GM23338 (cell line): ENCODE measurements around the gene KLK1. TPM values are rescaled to one million over a fixed set of nuclear protein-coding genes. Genes with fewer than 3 reads are reported as not detected.
A peak's percentile ranks its signal among the peaks of the same experiment; 100 is the strongest.

Experiments used
- ATAC-seq: fragments of 200-7000 bp; cut with Tn5 transposase; 3 replicates; pipeline ENCODE4 v1.9.1; 2020
- DNase-seq: peaks from one replicate; pipeline ENCODE4 v3.0.0-alpha.2; 2015; ENCODE audit warnings: low spot score
- H2AFZ ChIP-seq: fragments of 200-600 bp; sonication (generic); 2 replicates; pipeline ENCODE4 v1.8.0; 2016; ENCODE audit warnings: antibody characterized with exemption, mild to moderate bottlenecking, moderate library complexity
- H3F3A ChIP-seq: fragments of 200-600 bp; sonication (generic); replicated peaks from 2 replicates; pipeline ENCODE4 v1.8.0; 2017; ENCODE audit warnings: antibody characterized with exemption, mixed run types, low read depth
- H3K27ac ChIP-seq: fragments of 200-600 bp; sonication (generic); 2 replicates; pipeline ENCODE4 v1.6.1; 2016; ENCODE audit warnings: low read depth
- H3K27me3 ChIP-seq: fragments of 200-600 bp; sonication (generic); 2 replicates; pipeline ENCODE4 v1.8.0; 2016; ENCODE audit warnings: mild to moderate bottlenecking, mixed run types, moderate library complexity; ENCODE audit not compliant: insufficient read depth
- H3K36me3 ChIP-seq: fragments of 200-600 bp; sonication (generic); 2 replicates; pipeline ENCODE4 v1.8.0; 2016; ENCODE audit warnings: mild to moderate bottlenecking; ENCODE audit not compliant: insufficient read depth
- H3K4me1 ChIP-seq: fragments of 200-600 bp; sonication (generic); 2 replicates; pipeline ENCODE4 v1.8.0; 2016; ENCODE audit warnings: mild to moderate bottlenecking, moderate library complexity; ENCODE audit not compliant: insufficient read depth
- H3K4me2 ChIP-seq: fragments of 200-600 bp; sonication (generic); 2 replicates; pipeline ENCODE4 v1.7.1; 2017; ENCODE audit warnings: mixed run types
- H3K4me3 ChIP-seq: fragments of 200-600 bp; sonication (generic); 2 replicates; pipeline ENCODE4 v1.6.1; 2016; ENCODE audit warnings: mixed run types
- H3K79me2 ChIP-seq: fragments of 200-600 bp; sonication (generic); replicated peaks from 2 replicates; pipeline ENCODE4 v1.8.0; 2017; ENCODE audit warnings: mild to moderate bottlenecking; ENCODE audit not compliant: insufficient read depth
- H3K9me2 ChIP-seq: fragments of 200-600 bp; sonication (generic); 2 replicates; pipeline ENCODE4 v1.8.0; 2017; ENCODE audit not compliant: insufficient read depth
- H4K20me1 ChIP-seq: fragments of 200-600 bp; sonication (generic); replicated peaks from 2 replicates; pipeline ENCODE4 v1.8.0; 2017; ENCODE audit warnings: mild to moderate bottlenecking; ENCODE audit not compliant: insufficient read depth
- H3K27ac Mint-ChIP-seq: 2 replicates; pipeline ENCODE4 v1.8.0; 2020; ENCODE audit warnings: inconsistent platforms, mild to moderate bottlenecking, moderate library complexity, mixed read lengths
- H3K27me3 Mint-ChIP-seq: 3 replicates; pipeline ENCODE4 v1.8.0; 2022; ENCODE audit warnings: low read depth, mild to moderate bottlenecking, moderate library complexity, mixed read lengths, inconsistent platforms; ENCODE audit not compliant: insufficient read depth, poor library complexity
- H3K36me3 Mint-ChIP-seq: 3 replicates; pipeline ENCODE4 v1.8.0; 2021; ENCODE audit warnings: low read depth, mild to moderate bottlenecking, inconsistent platforms, moderate library complexity, mixed read lengths
- H3K4me1 Mint-ChIP-seq: 3 replicates; pipeline ENCODE4 v1.8.0; 2020; ENCODE audit warnings: mild to moderate bottlenecking, inconsistent platforms, mixed read lengths
- H3K4me3 Mint-ChIP-seq: 3 replicates; pipeline ENCODE4 v1.8.0; 2021; ENCODE audit warnings: moderate library complexity, mild to moderate bottlenecking, inconsistent platforms, mixed read lengths
- H3K9me3 Mint-ChIP-seq: 3 replicates; pipeline ENCODE4 v1.8.0; 2020; ENCODE audit warnings: moderate library complexity, mild to moderate bottlenecking, inconsistent platforms, mixed read lengths
- CTCF ChIP-seq, 2 experiments: fragments of 200-600 bp in 1 of 2; sonication (generic) in 1 of 2; conservative IDR thresholded peaks; 2 replicates each; pipeline versions ENCODE4 v1.5.1 to v1.6.1; 2016 to 2017; ENCODE audit warnings: antibody characterized with exemption in 2 of 2, low read depth in 2 of 2, mild to moderate bottlenecking in 2 of 2, moderate library complexity in 1 of 2
- EZH2 ChIP-seq: fragments of 200-600 bp; sonication (generic); IDR thresholded peaks from one replicate; pipeline ENCODE4 v1.8.0; 2017; ENCODE audit warnings: antibody characterized with exemption, mild to moderate bottlenecking, low read depth; ENCODE audit not compliant: unreplicated experiment
- JUNB ChIP-seq: IDR thresholded peaks from one replicate; pipeline ENCODE4 v1.6.1; 2016; ENCODE audit warnings: antibody characterized with exemption; ENCODE audit not compliant: unreplicated experiment
- NANOG ChIP-seq: IDR thresholded peaks from 2 replicates; pipeline ENCODE4 v1.6.1; 2016; ENCODE audit warnings: antibody characterized with exemption, borderline replicate concordance
- REST ChIP-seq: IDR thresholded peaks from one replicate; pipeline ENCODE4 v1.6.1; 2018; ENCODE audit warnings: antibody characterized with exemption; ENCODE audit not compliant: unreplicated experiment
- STAT1 ChIP-seq: IDR thresholded peaks from one replicate; pipeline ENCODE4 v1.6.1; 2016; ENCODE audit warnings: antibody characterized with exemption; ENCODE audit not compliant: unreplicated experiment
- ZNF114 ChIP-seq: fragments of 250-450 bp; sonication (Bioruptor Pico); IDR thresholded peaks from 2 replicates; pipeline ENCODE4 v1.5.0; 2020; ENCODE audit warnings: mild to moderate bottlenecking, moderate library complexity
- ZNF331 ChIP-seq: fragments of 250-450 bp; sonication (Bioruptor Pico); IDR thresholded peaks from 2 replicates; pipeline ENCODE4 v1.5.0; 2020; ENCODE audit warnings: low read depth, mild to moderate bottlenecking, moderate library complexity
- polyA plus RNA-seq: library from polyadenylated mRNA; unstranded; fragments of >200 nt; fragmentation: Nextera tagmentation; extraction: Ambion mirVana; gene quantifications from 2 replicates; pipeline ENCODE4 v1.2.1, GENCODE V29; 2016
- total RNA-seq: library from RNA; depleted of rRNA; stranded (reverse); fragments of >200 nt; shearing (Covaris generic); gene quantifications from 2 replicates; pipeline ENCODE4 v1.2.3, GENCODE V29; 2014

Gene KLK1
- total and polyA plus RNA-seq, 2 experiments from 2014 or later, result 0.31 to 3.0 TPM

- Histone ChIP-seq H3F3A (no peaks in the 10 kb centered on the region), H2AFZ (peak overlapping the region; percentile 96), H3K79me2 (no peaks in the 10 kb centered on the region), H3K27ac (no peak overlapping the region), H4K20me1 (no peaks in the 10 kb centered on the region), H3K27me3 (peaks cover 45% of the 10 kb centered on the region), H3K4me3 (peak overlapping the region; percentile 66), H3K36me3 (no peaks in the 10 kb centered on the region), H3K9me2 (no peaks in the 10 kb centered on the region), H3K4me2 (peak overlapping the region; percentile 93), H3K4me1 (peaks cover 23% of the 10 kb centered on the region)
- H3K27ac Mint-ChIP-seq, result no peak overlapping the region
- peak overlapping the region; percentile 70 for H3K4me3 Mint-ChIP-seq
- H3K36me3 Mint-ChIP-seq, result peaks cover 3% of the 10 kb centered on the region; the same call in 1 of the 3 replicates
- no peak for ATAC-seq
- H3K4me1 Mint-ChIP-seq, result peaks cover 32% of the 10 kb centered on the region
- TF ChIP-seq EZH2 (peak; percentile 37), NANOG (no peak)
- no peak for DNase-seq
- peaks cover 31% of the 10 kb centered on the region for H3K27me3 Mint-ChIP-seq
- H3K9me3 Mint-ChIP-seq, result peaks cover 10% of the 10 kb centered on the region; the same call in 2 of the 3 replicates
Measured at GRCh38 chr19:50820086-50820485, 3.5 kb downstream of the KLK1 start.

DNA sequence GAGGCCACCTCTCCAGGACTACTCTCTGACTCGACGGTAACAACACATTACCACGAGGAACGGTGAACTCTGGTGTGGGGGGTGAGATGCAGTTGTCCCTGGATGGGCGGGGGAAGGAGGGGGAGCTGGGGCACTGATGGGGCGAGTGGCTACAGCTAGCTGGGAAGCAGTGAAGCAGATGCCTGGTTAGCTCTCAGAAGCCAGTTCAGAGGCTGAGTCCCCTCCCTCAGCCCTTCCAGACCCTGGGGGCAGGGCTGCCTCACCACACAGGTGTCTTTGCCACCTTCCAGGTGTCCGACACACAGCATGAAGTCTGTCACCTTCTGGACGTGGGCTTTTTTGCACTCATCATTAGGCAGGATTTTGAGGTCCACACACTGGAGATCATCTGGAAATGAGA lies 4.0 kb downstream of the KLK1 start:
- DNase-seq (no peak), ATAC-seq (no peak)
- peaks cover 45% of the 10 kb centered on the region for H3K27me3 ChIP-seq
- peaks cover 23% of the 10 kb centered on the region for H3K4me1 ChIP-seq
- peaks cover 3% of the 10 kb centered on the region; the same call in 1 of the 3 replicates for H3K36me3 Mint-ChIP-seq
- H4K20me1 ChIP-seq, result no peaks in the 10 kb centered on the region
- no peaks in the 10 kb centered on the region for H3K79me2 ChIP-seq
- H3K4me1 Mint-ChIP-seq, result peaks cover 32% of the 10 kb centered on the region
- H3K27ac Mint-ChIP-seq, result no peak overlapping the region
- H3K9me3 Mint-ChIP-seq, result peaks cover 14% of the 10 kb centered on the region; the same call in 2 of the 3 replicates
- no peaks in the 10 kb centered on the region for H3K9me2 ChIP-seq
- H3K27ac ChIP-seq, result no peak overlapping the region
- H2AFZ ChIP-seq, result no peak overlapping the region; the same call in 1 of the 2 replicates
- peak overlapping the region; percentile 93 for H3K4me2 ChIP-seq
- no peaks in the 10 kb centered on the region for H3F3A ChIP-seq
- peaks cover 31% of the 10 kb centered on the region for H3K27me3 Mint-ChIP-seq
- H3K36me3 ChIP-seq, result no peaks in the 10 kb centered on the region
- no peak for TF ChIP-seq ZNF331 (CRISPR knock-in tag)
- H3K4me3 Mint-ChIP-seq, result peak overlapping the region; percentile 70
- H3K4me3 ChIP-seq, result peak overlapping the region; percentile 66

DNA sequence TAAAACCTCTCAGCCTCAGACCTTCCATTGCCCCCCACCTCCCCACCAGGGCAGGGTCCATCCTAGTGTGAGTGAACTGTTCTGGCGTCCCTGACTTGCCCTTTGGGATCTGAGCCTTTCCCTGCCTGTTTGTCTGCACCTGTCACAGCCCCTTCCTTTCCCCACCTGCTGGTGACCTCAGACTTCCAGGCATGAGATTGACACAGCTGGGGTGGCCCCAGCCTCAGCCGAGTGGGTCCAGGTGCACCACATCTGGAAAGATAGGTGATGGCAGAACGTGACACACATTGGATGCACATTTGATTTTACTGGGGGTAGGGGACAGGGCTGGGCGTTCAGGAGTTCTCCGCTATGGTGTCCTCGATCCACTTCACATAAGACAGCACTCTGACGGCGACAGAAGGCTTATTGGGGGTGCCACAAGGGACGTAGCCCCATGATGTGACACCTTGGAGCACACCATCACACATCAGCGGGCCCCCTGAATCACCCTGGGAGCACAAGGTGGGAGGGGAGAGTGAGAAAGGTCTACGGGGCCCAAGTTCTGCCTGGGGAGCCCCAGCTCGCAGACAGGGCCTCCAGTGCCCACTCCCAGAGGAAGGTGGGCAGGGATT lies 4.6 kb downstream of the KLK1 start:
- H3K4me2 ChIP-seq, result peak overlapping the region; percentile 93

More for the DNA sequence above, 4.6 kb downstream of the KLK1 start:
- Histone ChIP-seq H2AFZ (no peak overlapping the region), H3K9me2 (no peaks in the 10 kb centered on the region), H3K27ac (no peak overlapping the region), H3K4me1 (peaks cover 23% of the 10 kb centered on the region), H3K4me3 (peak overlapping the region; percentile 84), H4K20me1 (no peaks in the 10 kb centered on the region), H3K27me3 (peaks cover 45% of the 10 kb centered on the region), H3K79me2 (no peaks in the 10 kb centered on the region), H3K36me3 (no peaks in the 10 kb centered on the region), H3F3A (no peaks in the 10 kb centered on the region)
- Mint-ChIP-seq H3K4me1 (peaks cover 32% of the 10 kb centered on the region), H3K9me3 (peaks cover 19% of the 10 kb centered on the region; the same call in 2 of the 3 replicates), H3K36me3 (peaks cover 3% of the 10 kb centered on the region; the same call in 1 of the 3 replicates), H3K4me3 (peak overlapping the region; percentile 79), H3K27ac (no peak overlapping the region), H3K27me3 (peaks cover 31% of the 10 kb centered on the region)
- ATAC-seq (no peak), DNase-seq (no peak)
- TF ChIP-seq CTCF (conservative IDR thresholded peaks at IDR 0.05; ENCODE audit: low read depth in 2 of 2) (no peak), JUNB (no peak), STAT1 (no peak), ZNF114 (no peak), REST (no peak)
